Endothelial cell of umbilical vein (primary cell): ENCODE measurements around the gene PRUNE1. TPM values are rescaled to one million over a fixed set of nuclear protein-coding genes. Genes with fewer than 3 reads are reported as not detected.

Experiments used
- BruUV-seq: library from RNA; stranded (reverse); fragments of 400-500 nt; replicated peaks from 2 replicates; lab custom pipeline; 2021; lab: Mats Ljungman, UMichigan
- CTCF ChIA-PET: fragments of 300-600, 350-600 bp; sonication (Branson Sonifier 250); formaldehyde crosslinking; loops from one replicate; lab custom pipeline; 2021; ENCODE audit warnings: antibody characterized with exemption, inconsistent platforms; lab: Charles Lee
- POLR2A ChIA-PET: fragments of 300-600, 350-600 bp; sonication (Branson Sonifier 250); formaldehyde crosslinking; loops from one replicate; lab custom pipeline; 2021; ENCODE audit warnings: antibody characterized with exemption, inconsistent platforms; lab: Charles Lee
- DNase-seq: peaks from one replicate; pipeline ENCODE4 v3.0.0-alpha.2; 2011; ENCODE audit warnings: low read depth, low spot score
- FAIRE-seq: peaks from 2 replicates; lab custom pipeline; 2011; peaks lifted over from hg19 to GRCh38; lab: Jason Lieb, UNC
- H2AFZ ChIP-seq: 2 replicates; pipeline ENCODE4 v1.6.0; 2012; ENCODE audit warnings: low read depth, low read length, control low read depth, inconsistent platforms
- H3K27ac ChIP-seq: 2 replicates; pipeline ENCODE4 v1.5.1; 2011; ENCODE audit warnings: low read depth, mild to moderate bottlenecking, control low read depth, low read length, moderate library complexity; ENCODE audit not compliant: insufficient read depth
- H3K27me3 ChIP-seq, 2 experiments: 2 replicates each; pipeline versions ENCODE4 v1.6.0 to v1.6.1; 2011; ENCODE audit warnings: low read length in 2 of 2, mixed read lengths in 1 of 2; ENCODE audit not compliant: control insufficient read depth in 2 of 2, insufficient read depth in 2 of 2
- H3K36me3 ChIP-seq, 2 experiments: 2 replicates in 1 of 2; 3 replicates in 1 of 2; pipeline ENCODE4 v1.5.1; 2011; ENCODE audit warnings: low read length in 2 of 2, mild to moderate bottlenecking in 1 of 2, moderate library complexity in 1 of 2; ENCODE audit not compliant: control insufficient read depth in 2 of 2, insufficient read depth in 2 of 2; ENCODE audit errors: extremely low read depth in 1 of 2
- H3K4me1 ChIP-seq: 3 replicates; pipeline ENCODE4 v1.5.1; 2011; ENCODE audit warnings: mild to moderate bottlenecking, low read length; ENCODE audit not compliant: control insufficient read depth, insufficient read depth; ENCODE audit errors: extremely low read depth
- H3K4me2 ChIP-seq: 2 replicates; pipeline ENCODE4 v1.6.1; 2011; ENCODE audit warnings: low read length, control low read depth, mixed read lengths; ENCODE audit not compliant: insufficient read depth
- H3K4me3 ChIP-seq, 3 experiments: fragments of 200-600 bp in 1 of 3; sonication (generic), shearing (Covaris generic) in 1 of 3; replicated peaks in 1 of 3; 2 replicates each; pipeline ENCODE4 v1.5.1; 2011 to 2016; ENCODE audit warnings: control low read depth in 3 of 3, low read length in 3 of 3, mild to moderate bottlenecking in 2 of 3, inconsistent platforms in 1 of 3, low read depth in 1 of 3, moderate library complexity in 1 of 3; ENCODE audit not compliant: insufficient read depth in 1 of 3
- H3K79me2 ChIP-seq: 2 replicates; pipeline ENCODE4 v1.6.0; 2012; ENCODE audit warnings: low read length, inconsistent platforms; ENCODE audit not compliant: control insufficient read depth, insufficient read depth
- H3K9ac ChIP-seq: replicated peaks from 2 replicates; pipeline ENCODE3; 2011; ENCODE audit warnings: low read length, control low read depth; ENCODE audit not compliant: insufficient read depth; ENCODE audit errors: extremely low read depth
- H3K9me1 ChIP-seq: replicated peaks from 3 replicates; pipeline ENCODE4 v1.6.0; 2011; ENCODE audit warnings: mild to moderate bottlenecking, low read length; ENCODE audit not compliant: control insufficient read depth, insufficient read depth; ENCODE audit errors: extremely low read depth
- H3K9me3 ChIP-seq: replicated peaks from 2 replicates; pipeline ENCODE4 v1.5.1; 2012; ENCODE audit warnings: low read length, inconsistent platforms; ENCODE audit not compliant: control insufficient read depth, insufficient read depth
- H4K20me1 ChIP-seq: replicated peaks from 2 replicates; pipeline ENCODE3; 2011; ENCODE audit warnings: mild to moderate bottlenecking, low read length; ENCODE audit not compliant: control insufficient read depth, insufficient read depth; ENCODE audit errors: extremely low read depth
- FOS ChIP-seq: IDR thresholded peaks from 2 replicates; pipeline ENCODE4 v1.6.1; 2011; ENCODE audit warnings: mild to moderate bottlenecking, low read length, moderate library complexity, borderline replicate concordance; ENCODE audit not compliant: insufficient read depth
- GATA2 ChIP-seq: IDR thresholded peaks from 2 replicates; pipeline ENCODE4 v1.7.0; 2011; ENCODE audit warnings: low read depth, mild to moderate bottlenecking, moderate library complexity, mixed read lengths, low read length; ENCODE audit not compliant: insufficient read length, insufficient read depth
- JUN ChIP-seq: IDR thresholded peaks from 2 replicates; pipeline ENCODE4 v1.6.1; 2011; ENCODE audit warnings: borderline replicate concordance, low read depth; ENCODE audit not compliant: insufficient read length, insufficient read depth
- MYC ChIP-seq: IDR thresholded peaks from one replicate; pipeline ENCODE4 v1.6.1; 2011; ENCODE audit warnings: mild to moderate bottlenecking, low read depth, low read length
- POLR2A ChIP-seq: IDR thresholded peaks from 2 replicates; pipeline ENCODE4 v1.6.1; 2012; ENCODE audit warnings: low read depth, mild to moderate bottlenecking, control low read depth, low read length
- POLR2AphosphoS5 ChIP-seq: IDR thresholded peaks from 2 replicates; pipeline ENCODE4 v1.6.1; 2012; ENCODE audit warnings: low read depth, mild to moderate bottlenecking, control low read depth, low read length, moderate library complexity; ENCODE audit not compliant: insufficient read depth
- dilution Hi-C: fragments of 300-500 bp; cut with MboI; formaldehyde crosslinking; loops from one replicate; pipeline ENCODE4 v1.15.0; 2019; ENCODE audit warnings: low sequenced_read_pairs; ENCODE audit not compliant: extremely low pct_ligation_motif_present
- intact Hi-C: fragments of 100-400 bp; cut with micrococcal nuclease; formaldehyde crosslinking; loops from one replicate; pipeline ENCODE4 v1.10.0; 2022
- polyA plus RNA-seq, 4 experiments: library from polyadenylated mRNA; depleted of rRNA in 3 of 4; stranded (reverse) in 3 of 4; unstranded in 1 of 4; fragments of >200 nt; gene quantifications; 2 replicates each; pipeline versions ENCODE4 v1.2.1 to v1.2.3, GENCODE V29; 2011 to 2012; ENCODE audit warnings: missing spikeins in 1 of 4
- total RNA-seq: library from RNA; stranded (reverse); gene quantifications from 2 replicates; pipeline ENCODE4 v1.2.3, GENCODE V29; 2021
- TF ChIP-seq, protein P1 (sequence below): IDR thresholded peaks from 2 replicates; pipeline ENCODE4 v1.6.1; 2011; ENCODE audit not compliant: insufficient read depth, insufficient read length
- TF ChIP-seq, protein P2 (sequence below), 2 donors: IDR thresholded peaks; 1 replicate in 1 of 2; 2 replicates in 1 of 2; pipeline ENCODE4 v1.5.1; 2011; ENCODE audit warnings: low read length in 2 of 2, mild to moderate bottlenecking in 2 of 2, moderate library complexity in 2 of 2, control low read depth in 1 of 2, inconsistent platforms in 1 of 2, low read depth in 1 of 2; ENCODE audit not compliant: insufficient read depth in 1 of 2; ENCODE audit errors: extremely low read depth in 1 of 2

The PRUNE1 gene
- total and polyA plus RNA-seq, 2 donors (not counting 3 experiments of a cell fraction or from before 2014, with no cell fraction given): 8.6 to 17.5 TPM

GRCh38 chr1:151070474-151071276, 62.4 kb downstream of the PRUNE1 start, which contains the start of gene GABPB2:
TSS of gene GABPB2 (plus strand) at chr1:151070761. CDS start at chr1:151088190, 17,429 bp downstream.
- ChIA-PET POLR2A (interaction anchor here (0.7 to 1.8 kb wide), 3 partner anchors 8 to 85 kb away, joined by 3 to 5 read pairs (median 3); partner anchors contain the start of gene MLLT11), CTCF (interaction anchor here (0.6 to 3.0 kb wide), 17 partner anchors 11 to 181 kb away, joined by 3 to 39 read pairs (median 5); partner anchors contain the start of genes C1orf56, CDC42SE1, LYSMD1 and MINDY1)
- DNase-seq (peak; percentile 95), FAIRE-seq (peak; percentile 85)
- peak within 1 kb of the TSS; percentile 44 to 73 (median 62) for H3K4me3 ChIP-seq
- peak within 1 kb of the TSS; percentile 7 for H2AFZ ChIP-seq
- intact Hi-C loops: loop anchor here (1.0 to 2.0 kb wide), 7 partner anchors 9 to 181 kb away; partner anchors contain the start of genes PRUNE1, SCNM1, SEMA6C and TNFAIP8L2
- dilution Hi-C loops: no loop called here
- TSS peak; percentile 80 for BruUV-seq
- H3K27ac ChIP-seq: peak within 1 kb of the TSS; percentile 80
- H3K4me1 ChIP-seq: no peaks in the 10 kb centered on the region
- no peaks in the 10 kb centered on the region for H3K9me3 ChIP-seq
- H4K20me1 ChIP-seq: no peaks in the 10 kb centered on the region
- no peaks in the 10 kb centered on the region for H3K9me1 ChIP-seq
- TF ChIP-seq MYC: peak; percentile 51
- peak; percentile 84 for TF ChIP-seq POLR2AphosphoS5
- TF ChIP-seq POLR2A: no peak
- TF ChIP-seq, protein P1, sequence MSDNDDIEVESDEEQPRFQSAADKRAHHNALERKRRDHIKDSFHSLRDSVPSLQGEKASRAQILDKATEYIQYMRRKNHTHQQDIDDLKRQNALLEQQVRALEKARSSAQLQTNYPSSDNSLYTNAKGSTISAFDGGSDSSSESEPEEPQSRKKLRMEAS: no peak
- no peak for TF ChIP-seq FOS
- TF ChIP-seq JUN: no peak
- TF ChIP-seq, protein P2, sequence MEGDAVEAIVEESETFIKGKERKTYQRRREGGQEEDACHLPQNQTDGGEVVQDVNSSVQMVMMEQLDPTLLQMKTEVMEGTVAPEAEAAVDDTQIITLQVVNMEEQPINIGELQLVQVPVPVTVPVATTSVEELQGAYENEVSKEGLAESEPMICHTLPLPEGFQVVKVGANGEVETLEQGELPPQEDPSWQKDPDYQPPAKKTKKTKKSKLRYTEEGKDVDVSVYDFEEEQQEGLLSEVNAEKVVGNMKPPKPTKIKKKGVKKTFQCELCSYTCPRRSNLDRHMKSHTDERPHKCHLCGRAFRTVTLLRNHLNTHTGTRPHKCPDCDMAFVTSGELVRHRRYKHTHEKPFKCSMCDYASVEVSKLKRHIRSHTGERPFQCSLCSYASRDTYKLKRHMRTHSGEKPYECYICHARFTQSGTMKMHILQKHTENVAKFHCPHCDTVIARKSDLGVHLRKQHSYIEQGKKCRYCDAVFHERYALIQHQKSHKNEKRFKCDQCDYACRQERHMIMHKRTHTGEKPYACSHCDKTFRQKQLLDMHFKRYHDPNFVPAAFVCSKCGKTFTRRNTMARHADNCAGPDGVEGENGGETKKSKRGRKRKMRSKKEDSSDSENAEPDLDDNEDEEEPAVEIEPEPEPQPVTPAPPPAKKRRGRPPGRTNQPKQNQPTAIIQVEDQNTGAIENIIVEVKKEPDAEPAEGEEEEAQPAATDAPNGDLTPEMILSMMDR (IDR thresholded peaks at IDR 0.05; ENCODE audit: extremely low read depth in 1 of 2, insufficient read depth in 1 of 2, low read depth in 1 of 2, low read length in 2 of 2): peak; percentile 79 to 99
- TF ChIP-seq GATA2: no peak
- H3K27me3 ChIP-seq: no peaks in the 10 kb centered on the region
- H3K4me2 ChIP-seq: peak within 1 kb of the TSS; percentile 15
- H3K9ac ChIP-seq: peak within 1 kb of the TSS; percentile 84
- H3K79me2 ChIP-seq: peaks cover 21% of the 10 kb centered on the region
- H3K36me3 ChIP-seq: peaks cover 0 to 5% of the 10 kb centered on the region in 2 experiments
